GM21723 (cell line): ENCODE measurements around the gene CNTNAP3.
"Not testable (repeated sequence)": the region's sequence is repeated elsewhere in the genome, so short reads cannot be mapped to it uniquely, and the experiment has no call there.

Source experiments
- ATAC-seq: cut with Tn5 transposase; IDR thresholded peaks from one replicate; pipeline ENCODE4 v1.9.1; 2021; ENCODE audit warnings: mild to moderate bottlenecking, moderate library complexity; ENCODE audit not compliant: unreplicated experiment

CNTNAP3 gene

DNA sequence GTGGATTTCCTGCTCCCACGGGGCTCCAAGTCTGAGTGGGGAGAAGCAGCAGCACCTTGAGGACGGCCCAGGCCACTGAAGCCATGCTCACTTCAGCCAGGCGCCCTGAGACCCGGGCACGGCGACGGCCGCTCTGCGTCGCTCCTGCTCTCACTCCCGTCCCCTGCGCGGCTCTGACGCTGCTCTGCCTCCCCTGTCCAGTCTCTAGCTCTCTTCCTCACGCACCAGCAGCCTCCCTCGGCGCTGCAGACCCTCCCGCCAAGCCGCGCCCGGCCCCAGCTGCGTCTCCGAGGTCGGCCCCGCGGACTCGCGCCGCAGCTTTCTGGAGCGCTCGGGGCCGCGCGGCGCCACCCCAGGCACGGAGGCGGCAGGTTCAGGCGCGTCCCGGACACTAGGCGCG is at the start of gene CNTNAP3:
Gene CNTNAP3, minus strand, starts transcription at position 188 of the 400 bp plus-strand sequence. Its CDS starts 103 bp downstream, at position 85.
- not testable (repeated sequence) for ATAC-seq

DNA sequence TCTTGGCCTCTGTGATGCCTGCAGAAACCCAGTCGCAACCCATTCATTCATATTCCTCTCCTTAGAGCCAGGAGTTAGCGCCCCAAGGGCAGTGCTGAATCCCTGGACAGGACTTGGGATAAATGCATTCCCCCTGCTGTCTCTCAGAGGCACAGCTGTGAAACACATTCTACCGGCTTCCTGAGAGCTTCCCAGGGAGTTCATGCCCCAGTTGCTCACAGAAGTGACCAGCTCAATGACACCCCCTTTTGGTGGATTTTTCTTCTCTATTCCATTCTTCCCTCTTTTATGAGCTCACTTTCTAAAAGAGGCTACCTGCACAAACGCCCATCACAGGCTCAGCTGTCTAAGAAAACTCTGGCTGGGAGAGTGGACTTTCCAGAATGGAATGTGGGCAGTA is 8.0 kb downstream of the CNTNAP3 start:
- not testable (repeated sequence) for ATAC-seq

DNA sequence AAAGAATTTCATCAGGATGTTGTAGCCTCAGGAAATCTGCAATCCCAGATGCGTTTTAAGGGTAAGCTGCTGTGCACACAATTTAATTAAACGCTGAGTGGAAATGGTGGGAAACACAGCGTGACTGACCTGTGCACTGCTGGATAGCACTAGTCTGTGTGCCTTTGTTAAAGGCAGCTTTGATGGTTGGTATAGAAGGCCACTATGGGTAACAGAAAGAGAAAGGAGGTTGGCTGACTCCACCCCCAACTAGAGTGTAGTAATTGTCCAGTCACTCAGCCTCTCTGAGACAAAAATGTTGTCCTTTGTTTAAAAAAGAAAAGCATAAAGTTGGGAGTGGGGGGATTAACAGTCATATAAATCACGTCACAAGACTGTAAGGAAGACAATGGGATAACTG is 45.5 kb downstream of the CNTNAP3 start:
- ATAC-seq = not testable (repeated sequence)

DNA sequence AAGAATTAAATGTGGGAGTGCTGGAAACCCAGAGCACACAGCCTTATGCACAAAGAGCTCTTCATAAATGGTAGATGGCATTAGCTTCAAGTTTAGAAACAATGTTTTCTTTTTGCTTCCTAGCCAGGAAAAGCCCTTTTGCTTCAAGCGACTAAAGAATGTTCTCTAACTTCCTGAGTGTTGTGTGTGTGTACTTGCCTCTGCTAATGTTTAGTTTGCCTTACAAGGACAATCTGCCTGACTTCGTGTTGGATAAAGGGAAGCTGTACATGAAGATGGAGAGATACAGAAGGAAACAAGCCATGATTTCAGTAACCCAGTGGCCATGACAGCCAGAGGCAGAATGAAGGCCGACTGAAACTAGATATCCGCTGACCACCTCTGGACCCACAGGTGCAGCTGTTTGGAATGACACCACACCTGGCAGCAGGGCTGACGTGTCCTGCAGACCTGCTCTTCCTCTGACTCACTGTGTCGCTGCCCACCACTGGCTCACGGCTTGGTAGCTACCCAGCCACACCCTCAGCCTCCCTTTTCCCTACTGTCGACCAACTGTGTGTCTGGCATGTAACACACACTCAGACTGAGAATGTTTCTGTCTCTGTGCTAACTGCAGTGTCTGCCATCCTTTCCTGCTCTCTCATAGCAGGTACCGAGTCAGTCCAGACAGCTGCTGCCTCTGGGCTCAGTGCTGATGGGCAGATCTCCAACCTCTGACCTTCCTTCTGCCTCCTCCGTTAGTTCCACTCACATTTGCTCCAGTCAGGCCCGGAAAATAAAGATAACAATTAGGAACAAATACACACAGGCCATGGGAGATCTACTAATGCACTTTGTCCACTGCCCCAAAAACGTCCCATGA is 55.6 kb downstream of the CNTNAP3 start:
- ATAC-seq = not testable (repeated sequence)

DNA sequence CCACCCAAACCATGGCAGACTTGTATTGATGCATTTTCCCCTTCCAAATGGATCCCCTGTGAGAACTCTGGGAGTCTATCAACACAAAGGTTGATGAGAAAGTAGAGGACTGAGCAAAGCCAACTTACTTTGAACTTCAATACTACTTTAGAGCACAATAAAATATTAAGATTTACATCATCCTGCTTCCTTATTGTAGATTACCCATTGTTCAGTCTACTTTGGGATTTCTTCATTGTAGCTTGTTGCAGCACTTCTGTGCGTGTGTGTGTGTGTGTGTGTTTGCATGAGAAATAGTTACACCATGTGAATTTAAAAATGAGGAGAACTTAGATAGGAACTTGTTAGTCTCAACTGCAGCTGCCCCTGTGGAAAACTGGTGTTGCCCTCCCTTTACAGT is 72.0 kb downstream of the CNTNAP3 start:
- ATAC-seq = not testable (repeated sequence)

DNA sequence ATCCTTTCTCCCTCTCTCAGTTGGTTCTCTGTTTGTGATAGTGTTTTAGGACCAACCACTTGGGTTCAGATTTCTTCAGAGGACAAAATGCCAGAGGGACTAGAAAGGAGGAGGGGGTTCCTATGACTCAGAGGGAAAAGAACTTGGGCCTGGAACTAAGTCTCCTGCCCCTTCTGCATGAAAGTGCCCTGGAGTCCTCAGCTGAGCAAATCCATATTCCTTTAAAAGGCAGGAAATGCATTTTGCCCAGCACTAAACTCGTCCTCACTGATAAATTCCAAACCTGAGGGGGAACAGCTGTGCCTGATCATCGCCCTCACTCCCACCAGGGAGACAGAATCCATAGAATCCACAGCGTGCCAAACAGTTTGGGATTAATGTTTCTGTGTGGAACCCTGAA is 78.2 kb downstream of the CNTNAP3 start:
- ATAC-seq = not testable (repeated sequence)

DNA sequence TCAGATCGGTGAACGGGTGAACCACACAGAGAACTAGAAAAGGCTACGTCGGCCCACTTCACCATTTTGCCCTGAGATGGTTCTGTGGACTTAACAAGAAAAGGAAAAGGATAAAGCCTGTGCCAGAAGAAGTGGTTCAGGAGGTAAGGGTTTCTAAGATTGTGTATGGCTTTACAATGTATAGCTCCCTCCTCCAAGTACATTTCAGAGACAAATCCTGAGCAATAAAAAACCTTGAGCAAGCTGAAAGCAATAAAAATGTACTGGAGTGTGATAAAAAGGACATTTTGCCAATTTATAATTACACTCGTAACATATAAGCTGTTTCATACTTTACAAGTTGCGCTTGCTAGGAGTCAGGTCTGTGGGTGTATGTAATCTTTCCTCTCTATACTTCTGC is 81.3 kb downstream of the CNTNAP3 start:
- not testable (repeated sequence) for ATAC-seq

DNA sequence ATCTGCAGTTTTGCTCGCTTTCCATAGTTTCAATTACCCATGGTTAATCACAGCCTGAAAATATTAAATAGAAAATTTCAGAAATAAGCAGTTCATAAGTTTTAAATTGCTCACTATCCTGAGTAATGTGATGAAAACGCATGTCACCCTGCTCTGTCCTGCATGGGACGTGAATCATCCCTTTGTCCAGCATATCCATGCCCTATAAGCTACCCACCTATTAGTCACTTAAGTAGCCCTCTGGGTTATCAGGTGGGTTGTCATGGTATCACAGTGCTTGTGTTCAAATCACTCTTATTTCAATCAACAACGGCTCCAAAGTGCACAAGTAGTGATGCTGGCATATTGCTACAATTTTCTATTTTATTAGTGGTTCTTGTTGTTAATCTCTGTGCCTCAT is 82.1 kb downstream of the CNTNAP3 start:
- not testable (repeated sequence) for ATAC-seq

DNA sequence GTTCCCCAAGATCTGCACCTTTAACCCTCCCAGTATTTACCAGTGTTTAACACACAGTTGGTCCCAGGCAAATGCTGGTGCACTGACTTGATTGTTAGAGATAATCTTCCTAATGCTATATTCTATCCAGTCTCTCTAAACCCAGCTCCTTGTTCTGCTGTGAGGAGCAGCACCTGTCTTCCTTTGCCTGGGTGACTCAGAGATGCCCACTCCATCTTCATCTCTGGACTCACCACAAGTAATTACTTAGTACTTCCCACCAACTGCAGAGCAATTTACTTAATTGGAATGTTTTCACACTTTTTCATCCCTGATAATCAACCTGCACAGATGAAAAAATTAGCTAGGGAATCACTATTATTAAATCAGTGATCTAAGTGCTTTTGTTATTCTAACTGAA is 87.6 kb downstream of the CNTNAP3 start:
- not testable (repeated sequence) for ATAC-seq

DNA sequence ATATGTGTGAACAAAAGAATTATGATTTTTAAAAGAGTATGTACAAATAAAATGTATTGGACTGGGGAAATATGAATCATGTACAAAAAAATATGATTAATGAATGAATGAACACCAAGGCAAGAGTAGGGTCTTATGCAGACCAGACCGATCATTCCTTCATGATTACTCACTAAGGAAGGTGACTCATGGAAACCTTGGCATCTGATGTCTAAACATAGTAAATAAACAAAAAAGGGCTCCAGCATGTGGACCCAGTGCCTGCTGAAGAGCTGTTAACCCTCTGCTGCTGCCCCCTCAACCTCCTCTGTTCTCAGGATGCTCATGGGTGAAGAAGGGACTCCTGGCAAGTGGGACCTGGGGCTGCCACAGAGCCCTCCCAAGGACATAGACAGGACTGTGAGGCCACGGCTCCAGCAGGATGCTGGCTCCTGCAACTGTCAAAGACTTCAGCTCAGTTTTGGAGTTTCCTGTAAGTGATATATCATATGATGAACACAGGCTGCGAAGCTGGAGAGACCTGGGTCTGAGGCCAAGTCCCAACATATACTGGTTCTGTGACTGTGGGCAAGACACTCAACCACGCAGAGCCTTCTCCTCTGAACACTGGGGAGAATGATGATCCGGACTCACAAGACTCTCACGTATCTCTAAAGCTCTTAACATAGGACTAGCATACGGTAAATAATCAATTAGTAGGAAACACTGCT is 89.8 kb downstream of the CNTNAP3 start:
- ATAC-seq = not testable (repeated sequence)

DNA sequence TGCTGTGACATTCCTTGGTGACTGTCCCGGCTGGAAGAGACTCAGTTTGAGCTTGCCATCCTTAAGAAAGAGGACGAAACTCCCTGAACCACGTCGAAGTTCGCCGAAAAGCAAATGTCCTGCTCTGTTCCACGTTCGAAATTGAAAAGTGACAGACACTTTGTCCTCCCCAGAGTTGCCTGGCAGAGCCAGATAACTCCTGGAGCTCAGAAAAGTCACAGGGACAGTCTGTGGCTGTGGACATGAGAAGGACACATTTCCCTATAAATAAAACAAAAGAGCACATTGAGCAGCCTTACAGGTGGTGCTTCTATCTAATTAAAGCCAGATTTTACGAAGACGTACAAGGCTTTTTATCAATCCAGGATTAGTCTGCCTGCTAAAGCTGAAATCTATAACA is 116.6 kb downstream of the CNTNAP3 start:
- not testable (repeated sequence) for ATAC-seq

DNA sequence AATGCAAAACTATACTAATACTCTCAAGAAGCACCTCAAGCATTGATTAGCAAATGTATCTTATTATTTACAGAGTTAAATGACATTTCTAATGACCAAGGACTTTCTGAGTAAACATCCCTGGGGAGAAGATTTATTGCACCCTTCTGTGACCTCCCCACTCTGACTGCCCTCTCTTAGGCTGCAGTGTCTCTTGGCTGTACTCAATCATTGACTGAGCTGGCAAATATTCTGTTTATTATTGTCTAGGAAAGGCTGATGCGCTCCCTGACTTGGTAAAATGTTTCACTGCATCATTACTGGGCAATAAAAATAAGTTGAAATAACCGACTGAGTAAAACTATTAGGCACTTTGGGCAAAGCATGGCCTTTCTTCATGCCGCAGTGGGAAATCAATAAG is 130.3 kb downstream of the CNTNAP3 start:
- ATAC-seq = not testable (repeated sequence)

DNA sequence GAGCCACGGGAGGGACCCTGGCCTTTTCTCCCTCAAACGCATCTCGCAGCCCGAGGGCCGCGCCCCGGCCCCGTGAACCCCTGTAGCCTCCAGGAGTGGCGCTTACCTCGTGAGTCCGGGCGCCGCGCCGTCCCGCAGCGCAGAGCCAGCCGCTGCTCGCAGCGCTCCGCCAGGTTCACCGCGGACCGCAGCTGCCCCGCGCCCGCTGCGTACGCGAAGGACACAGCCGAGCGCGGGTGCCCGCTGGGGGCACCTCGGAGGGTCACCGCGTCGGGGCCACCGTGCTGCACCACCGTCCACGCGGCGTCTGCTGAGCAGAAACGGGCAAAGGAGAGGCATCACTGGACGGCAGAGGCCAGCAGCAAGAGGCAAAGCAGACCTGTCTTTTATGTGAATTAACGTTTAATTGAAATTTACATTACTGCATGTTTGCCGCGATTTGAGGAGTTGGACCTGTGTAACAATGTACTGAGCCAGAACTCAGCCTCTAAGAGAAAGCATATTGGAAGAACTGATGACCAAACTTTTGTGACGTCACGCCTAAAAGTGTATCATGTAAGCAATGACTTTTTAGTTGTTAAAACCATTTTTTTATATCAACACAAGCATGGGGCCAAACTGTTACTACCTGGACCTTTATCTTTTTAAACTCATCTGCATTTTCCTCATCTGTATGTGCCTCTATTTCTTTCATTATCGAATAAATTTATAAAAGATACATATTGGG is 155.0 kb downstream of the CNTNAP3 start:
- ATAC-seq = not testable (repeated sequence)

DNA sequence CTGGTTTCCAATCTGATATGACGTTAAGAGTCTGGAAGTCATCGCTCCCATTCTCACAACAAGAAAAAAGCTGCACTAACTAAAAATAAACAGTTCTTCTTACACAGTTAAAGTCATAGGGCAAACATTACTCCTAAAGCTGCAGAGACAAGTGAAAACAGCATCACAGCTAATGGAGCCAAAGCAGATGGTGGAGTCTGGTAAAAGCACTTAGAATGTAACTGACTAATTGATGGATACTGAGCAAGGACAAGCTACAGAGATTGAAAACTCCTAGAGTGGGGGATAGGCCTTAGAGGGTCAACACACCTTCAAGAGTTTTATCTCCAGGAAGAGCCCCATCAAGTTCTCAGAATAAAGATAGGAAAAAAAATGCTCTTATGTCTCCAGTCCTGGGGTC is 166.6 kb downstream of the CNTNAP3 start:
- ATAC-seq = not testable (repeated sequence)

DNA sequence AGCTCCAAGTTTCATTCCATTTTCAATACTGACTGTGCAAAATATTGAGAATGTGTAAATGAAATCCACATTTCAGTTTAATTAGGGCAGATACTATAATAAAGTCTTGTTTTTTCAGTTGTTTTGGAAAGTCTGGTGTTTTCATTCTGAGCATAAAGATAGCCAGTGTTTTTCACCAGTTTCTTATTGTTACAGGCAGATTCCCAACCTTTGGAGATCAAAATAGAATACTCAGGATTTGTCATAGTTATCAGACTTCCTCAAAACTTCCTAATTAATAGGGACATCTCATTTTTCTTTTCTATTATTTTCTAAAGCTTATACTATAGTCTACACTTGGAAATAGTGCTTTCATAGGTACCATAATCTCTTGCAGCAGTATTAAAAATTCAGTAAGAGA is 176.2 kb downstream of the CNTNAP3 start:
- ATAC-seq = not testable (repeated sequence)

DNA sequence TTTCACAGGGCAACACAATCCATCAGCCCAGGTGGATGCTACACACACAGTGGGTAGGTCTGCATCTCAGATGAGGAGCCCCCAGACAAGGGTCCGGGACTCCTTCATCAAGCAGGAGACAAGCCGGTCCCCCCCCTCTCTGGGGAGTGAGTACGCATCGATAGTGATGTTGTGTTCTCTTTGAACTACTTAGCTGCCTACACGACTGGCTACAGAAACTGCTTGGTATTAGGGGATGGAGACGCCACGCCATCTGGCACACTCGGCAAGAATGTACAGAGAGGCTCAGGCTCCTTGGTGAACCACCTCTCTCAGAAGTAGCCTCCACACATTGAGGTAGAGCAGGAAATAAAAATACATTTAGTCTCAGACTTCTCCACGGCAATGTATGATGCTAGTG is 179.8 kb downstream of the CNTNAP3 start:
- no peak for ATAC-seq

DNA sequence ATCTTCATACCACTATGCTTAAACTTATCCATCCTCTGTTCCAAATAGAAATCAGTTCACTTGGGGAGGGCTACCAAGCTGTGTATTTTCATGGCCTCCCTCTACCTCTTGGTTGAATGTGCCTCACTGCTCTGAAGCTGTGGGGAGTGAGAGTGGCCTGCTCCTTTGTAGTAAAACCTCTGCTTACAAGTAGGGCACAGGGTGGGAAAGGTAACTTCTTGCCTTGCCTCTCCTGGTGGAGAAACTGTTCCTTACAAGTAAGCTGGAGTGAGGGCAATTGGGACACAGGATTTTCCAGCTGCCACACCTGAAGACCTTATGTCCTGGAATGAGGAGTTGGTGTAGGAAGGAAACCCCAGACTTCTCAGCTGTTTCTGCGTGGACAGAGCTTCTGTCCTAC is 190.8 kb downstream of the CNTNAP3 start:
- not testable (repeated sequence) for ATAC-seq

DNA sequence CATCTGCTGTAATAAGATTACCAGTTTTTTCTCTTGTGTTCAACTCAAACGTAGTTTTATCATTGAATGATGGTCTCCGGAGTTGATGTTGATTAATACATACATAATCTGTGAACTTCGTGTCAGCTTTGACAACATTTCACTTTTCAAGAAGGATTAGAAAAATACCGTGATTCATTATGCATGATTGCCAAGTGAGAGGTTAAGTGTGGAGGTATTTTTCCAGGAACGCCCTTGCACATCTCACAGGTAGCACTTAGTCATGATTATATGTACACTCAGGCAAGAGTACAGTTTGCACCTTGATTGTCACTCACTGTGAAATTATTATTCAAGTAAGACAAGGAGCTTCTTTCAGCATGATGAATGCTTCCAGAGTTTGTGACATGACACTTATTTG is 202.7 kb downstream of the CNTNAP3 start:
- not testable (repeated sequence) for ATAC-seq

DNA sequence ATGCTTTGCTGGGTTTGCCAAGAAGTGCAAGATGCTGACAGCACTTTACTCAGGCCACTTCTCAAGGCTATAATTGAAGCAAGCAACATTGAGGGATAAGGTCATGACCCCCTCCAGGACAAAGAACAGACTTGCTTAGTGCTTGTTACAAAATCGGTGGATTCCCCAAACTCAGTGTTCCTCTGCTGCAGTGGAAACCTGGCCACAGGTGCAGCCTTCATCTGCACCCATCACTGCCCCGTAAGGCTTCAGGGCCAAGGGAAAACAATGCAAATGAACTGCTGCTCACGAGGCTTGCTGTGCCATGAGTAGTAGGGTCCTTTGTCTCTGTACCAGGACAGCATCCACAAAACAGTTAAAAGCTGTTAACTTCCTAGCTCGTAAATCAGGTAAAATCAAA is 205.4 kb downstream of the CNTNAP3 start:
- not testable (repeated sequence) for ATAC-seq

DNA sequence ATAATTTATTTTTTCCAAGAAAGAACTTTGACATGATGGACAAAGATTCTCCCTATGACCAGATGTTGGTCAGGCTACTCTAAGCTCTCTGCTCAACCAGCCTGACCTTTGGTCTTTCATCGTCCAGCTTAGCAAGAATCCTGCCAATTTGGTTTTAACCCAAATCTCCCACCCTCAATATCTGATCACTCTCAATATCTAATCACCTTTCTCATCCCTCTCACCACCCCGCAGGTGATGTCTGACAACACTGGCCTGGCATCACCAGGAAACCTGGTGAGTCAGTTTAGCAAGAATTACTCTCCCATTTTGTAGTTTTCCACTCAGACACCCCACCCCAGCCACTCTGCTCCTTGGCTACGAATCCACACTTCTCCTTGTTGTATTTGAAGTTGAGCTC is 207.9 kb downstream of the CNTNAP3 start:
- ATAC-seq = not testable (repeated sequence)

DNA sequence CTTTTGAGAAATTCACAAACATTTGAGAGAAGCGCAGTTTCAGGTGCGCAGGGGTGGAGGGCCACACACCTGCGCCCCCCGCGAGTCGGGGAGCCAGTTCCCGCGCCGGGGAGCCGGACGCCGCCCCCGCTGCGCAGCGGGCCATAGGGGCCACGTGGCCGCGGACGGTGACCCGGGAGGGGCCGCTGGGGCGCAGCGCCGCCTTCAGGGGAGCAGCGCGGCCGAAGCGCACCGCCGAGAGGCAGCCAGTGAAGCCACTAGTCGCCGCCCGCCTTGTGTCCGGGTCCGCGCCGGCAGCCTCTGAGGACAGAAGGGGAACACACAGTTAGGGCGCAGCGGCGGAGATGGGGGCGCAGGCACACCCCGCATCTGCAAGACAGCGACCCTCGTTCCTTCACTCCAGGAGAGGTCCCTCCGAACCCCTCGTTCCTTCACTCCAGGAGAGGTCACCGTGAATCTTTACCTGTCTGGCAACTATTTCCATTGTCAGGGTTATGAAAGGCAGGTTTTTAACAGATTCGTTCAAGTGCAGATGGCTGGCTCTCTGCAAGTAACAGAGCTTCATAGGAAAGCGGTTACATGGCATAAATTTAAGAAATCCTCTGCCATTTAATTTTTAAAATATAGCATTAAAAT is 209.2 kb downstream of the CNTNAP3 start:
- not testable (repeated sequence) for ATAC-seq
